Measurements from ENCODE around the gene LANCL1. TPM values are rescaled to one million over a fixed set of nuclear protein-coding genes. Genes with fewer than 3 reads are reported as not detected.
"Not testable (repeated sequence)": the region's sequence is repeated elsewhere in the genome, so short reads cannot be mapped to it uniquely, and the experiment has no call there.

The LANCL1 gene
- total and polyA plus RNA-seq, 2 experiments from 2014 or later: 22.7 to 40.2 TPM

- no peak overlapping the region for H3K4me2 ChIP-seq
- H3K27me3 ChIP-seq: no peaks in the 10 kb centered on the region
- H3K9me3 ChIP-seq (ENCODE audit: low read depth): no peaks in the 10 kb centered on the region
- H4K20me1 ChIP-seq (ENCODE audit: insufficient read depth, poor library complexity, severe bottlenecking): no peaks in the 10 kb centered on the region
- H3K79me2 ChIP-seq: no peaks in the 10 kb centered on the region
- DNase-seq (ENCODE audit: low spot score): no peak
- no peak overlapping the region for H3K4me3 ChIP-seq
- 96% methylated on average over 4 of the region's 4 CpGs for WGBS (ENCODE audit: low lambda C conversion rate, missing lambda C conversion rate)
- no peak overlapping the region for H2AFZ ChIP-seq
- no peaks in the 10 kb centered on the region for H3K4me1 ChIP-seq (ENCODE audit: insufficient read depth)
- no peaks in the 10 kb centered on the region for H3K9me2 ChIP-seq (replicated peaks; ENCODE audit: insufficient read depth)
- H3K36me3 ChIP-seq (replicated peaks; ENCODE audit: insufficient read depth, low read depth): no peaks in the 10 kb centered on the region
- no peak overlapping the region for H3K27ac ChIP-seq
- no peak for TF ChIP-seq CTCF (IDR thresholded peaks at IDR 0.05; ENCODE audit: poor library complexity)
- no peak for TF ChIP-seq EZH2phosphoT487 (IDR thresholded peaks at IDR 0.05; ENCODE audit: low read depth, severe bottlenecking, unreplicated experiment)
- TF ChIP-seq EZH2 (IDR thresholded peaks at IDR 0.05; ENCODE audit: borderline replicate concordance): no peak
These were observed 18.2 kb downstream of the LANCL1 start for GRCh38 chr2:210458395-210458794.

GRCh38 chr2:210456571-210456970 lies 20.0 kb downstream of the LANCL1 start:
- no peak overlapping the region for H3K4me2 ChIP-seq
- no peaks in the 10 kb centered on the region for H4K20me1 ChIP-seq (ENCODE audit: insufficient read depth, poor library complexity, severe bottlenecking)
- H3K9me3 ChIP-seq (ENCODE audit: low read depth): no peaks in the 10 kb centered on the region
- H3K36me3 ChIP-seq (replicated peaks; ENCODE audit: insufficient read depth, low read depth): no peaks in the 10 kb centered on the region
- TF ChIP-seq EZH2 (IDR thresholded peaks at IDR 0.05; ENCODE audit: borderline replicate concordance): no peak
- no peak for TF ChIP-seq CTCF (IDR thresholded peaks at IDR 0.05; ENCODE audit: poor library complexity)
- TF ChIP-seq EZH2phosphoT487 (IDR thresholded peaks at IDR 0.05; ENCODE audit: low read depth, severe bottlenecking, unreplicated experiment): no peak
- H3K4me3 ChIP-seq: no peak overlapping the region
- H3K27ac ChIP-seq: no peak overlapping the region
- H3K4me1 ChIP-seq (ENCODE audit: insufficient read depth): no peaks in the 10 kb centered on the region
- H3K9me2 ChIP-seq (replicated peaks; ENCODE audit: insufficient read depth): no peaks in the 10 kb centered on the region
- WGBS (ENCODE audit: low lambda C conversion rate, missing lambda C conversion rate): 97% methylated on average over 1 of the region's 1 CpG
- H3K27me3 ChIP-seq: no peaks in the 10 kb centered on the region
- no peak overlapping the region for H2AFZ ChIP-seq
- H3K79me2 ChIP-seq: no peaks in the 10 kb centered on the region
- DNase-seq (ENCODE audit: low spot score): no peak

- Histone ChIP-seq H3K27me3 (no peaks in the 10 kb centered on the region), H3K36me3 (replicated peaks; ENCODE audit: insufficient read depth, low read depth) (no peaks in the 10 kb centered on the region), H3K27ac (no peak overlapping the region), H3K4me3 (no peak overlapping the region), H3K9me2 (replicated peaks; ENCODE audit: insufficient read depth) (no peaks in the 10 kb centered on the region), H3K79me2 (peaks cover 7% of the 10 kb centered on the region), H2AFZ (no peak overlapping the region), H4K20me1 (ENCODE audit: insufficient read depth, poor library complexity, severe bottlenecking) (no peaks in the 10 kb centered on the region), H3K4me1 (ENCODE audit: insufficient read depth) (no peaks in the 10 kb centered on the region), H3K4me2 (no peak overlapping the region), H3K9me3 (ENCODE audit: low read depth) (no peaks in the 10 kb centered on the region)
- no peak for DNase-seq (ENCODE audit: low spot score)
- no peak for TF ChIP-seq EZH2phosphoT487 (IDR thresholded peaks at IDR 0.05; ENCODE audit: low read depth, severe bottlenecking, unreplicated experiment)
- TF ChIP-seq EZH2 (IDR thresholded peaks at IDR 0.05; ENCODE audit: borderline replicate concordance): no peak
- no peak for TF ChIP-seq CTCF (IDR thresholded peaks at IDR 0.05; ENCODE audit: poor library complexity)
- WGBS (ENCODE audit: low lambda C conversion rate, missing lambda C conversion rate): 85% methylated on average over 8 of the region's 8 CpGs
These were observed 22.2 kb downstream of the LANCL1 start for GRCh38 chr2:210454336-210454735.

GRCh38 chr2:210452194-210452593 lies 24.4 kb downstream of the LANCL1 start:
- Histone ChIP-seq H3K9me3 (ENCODE audit: low read depth) (peaks cover 4% of the 10 kb centered on the region), H3K4me3 (no peak overlapping the region), H3K27me3 (no peaks in the 10 kb centered on the region), H3K36me3 (replicated peaks; ENCODE audit: insufficient read depth, low read depth) (no peaks in the 10 kb centered on the region), H2AFZ (no peak overlapping the region), H4K20me1 (ENCODE audit: insufficient read depth, poor library complexity, severe bottlenecking) (no peaks in the 10 kb centered on the region), H3K79me2 (peaks cover 13% of the 10 kb centered on the region), H3K4me1 (ENCODE audit: insufficient read depth) (no peaks in the 10 kb centered on the region), H3K9me2 (replicated peaks; ENCODE audit: insufficient read depth) (no peaks in the 10 kb centered on the region), H3K27ac (no peak overlapping the region), H3K4me2 (no peak overlapping the region)
- DNase-seq (ENCODE audit: low spot score): no peak
- 96% methylated on average over 2 of the region's 2 CpGs for WGBS (ENCODE audit: low lambda C conversion rate, missing lambda C conversion rate)
- TF ChIP-seq EZH2phosphoT487 (IDR thresholded peaks at IDR 0.05; ENCODE audit: low read depth, severe bottlenecking, unreplicated experiment) (no peak), EZH2 (IDR thresholded peaks at IDR 0.05; ENCODE audit: borderline replicate concordance) (no peak), CTCF (IDR thresholded peaks at IDR 0.05; ENCODE audit: poor library complexity) (no peak)

GRCh38 chr2:210450942-210451341 lies 25.6 kb downstream of the LANCL1 start:
- 97% methylated on average over 3 of the region's 3 CpGs for WGBS (ENCODE audit: low lambda C conversion rate, missing lambda C conversion rate)

More at GRCh38 chr2:210450942-210451341, 25.6 kb downstream of the LANCL1 start:
- H3K9me3 ChIP-seq (ENCODE audit: low read depth); DNase-seq (ENCODE audit: low spot score); H4K20me1 ChIP-seq (ENCODE audit: insufficient read depth, poor library complexity, severe bottlenecking); H3K4me3 ChIP-seq; H3K27ac ChIP-seq; H3K9me2 ChIP-seq (replicated peaks; ENCODE audit: insufficient read depth); H3K36me3 ChIP-seq (replicated peaks; ENCODE audit: insufficient read depth, low read depth); H2AFZ ChIP-seq; H3K4me1 ChIP-seq (ENCODE audit: insufficient read depth); H3K4me2 ChIP-seq; H3K27me3 ChIP-seq: not testable (repeated sequence)
- H3K79me2 ChIP-seq: peaks cover 13% of the 10 kb centered on the region
